GM12874 (cell line): ENCODE data around the gene DNAJB9.

Experiments
- CTCF ChIP-seq: IDR thresholded peaks from 2 replicates; pipeline ENCODE4 v1.5.1; 2011; ENCODE audit warnings: low read depth, mild to moderate bottlenecking, control low read depth, low read length, moderate library complexity; ENCODE audit not compliant: insufficient read depth

The DNAJB9 gene

GRCh38 chr7:108569381-108570145, at the start of gene DNAJB9, which contains the start of gene THAP5:
Gene DNAJB9 (plus strand): TSS chr7:108569874. CDS start chr7:108571727, 1,853 bp downstream.
Gene THAP5 (minus strand): TSS chr7:108569706. CDS start chr7:108569569, 137 bp downstream.
- TF ChIP-seq CTCF = no peak

GRCh38 chr7:108522780-108523179, 46.9 kb upstream of the DNAJB9 start:
- TF ChIP-seq CTCF = no peak

- TF ChIP-seq CTCF = no peak
Measured at GRCh38 chr7:108525327-108525984, 44.2 kb upstream of the DNAJB9 start.

GRCh38 chr7:108525985-108526767, 43.5 kb upstream of the DNAJB9 start, which contains the start of gene PNPLA8:
Gene PNPLA8 (minus strand): TSS chr7:108526135. CDS start chr7:108515491, 10,644 bp downstream.
- TF ChIP-seq CTCF = no peak

- no peak for TF ChIP-seq CTCF
Measured at GRCh38 chr7:108526768-108527017, 43.0 kb upstream of the DNAJB9 start.

GRCh38 chr7:108528183-108528712, 41.4 kb upstream of the DNAJB9 start:
- no peak for TF ChIP-seq CTCF

GRCh38 chr7:108529341-108529740, 40.3 kb upstream of the DNAJB9 start:
- no peak for TF ChIP-seq CTCF
